SH-SY5Y (cell line): ENCODE measurements around the gene PPP2R3B.

Source experiments
- GATA2 ChIP-seq: IDR thresholded peaks from 2 replicates; pipeline ENCODE4 v1.6.1; 2011; ENCODE audit warnings: mild to moderate bottlenecking, low read depth, low read length
- GATA3 ChIP-seq: IDR thresholded peaks from 2 replicates; pipeline ENCODE4 v1.6.1; 2011; ENCODE audit warnings: low read depth, mild to moderate bottlenecking, low read length, moderate library complexity

- TF ChIP-seq GATA2 (no peak), GATA3 (no peak)
These were observed 24.4 kb downstream of the PPP2R3B start for GRCh38 chrX:362351-362750.
